ENCODE results near the gene NEO1.

The NEO1 gene

GRCh38 chr15:73033611-73034010 is 18.7 kb upstream of the NEO1 start:
- DNase-seq = no peak

DNA sequence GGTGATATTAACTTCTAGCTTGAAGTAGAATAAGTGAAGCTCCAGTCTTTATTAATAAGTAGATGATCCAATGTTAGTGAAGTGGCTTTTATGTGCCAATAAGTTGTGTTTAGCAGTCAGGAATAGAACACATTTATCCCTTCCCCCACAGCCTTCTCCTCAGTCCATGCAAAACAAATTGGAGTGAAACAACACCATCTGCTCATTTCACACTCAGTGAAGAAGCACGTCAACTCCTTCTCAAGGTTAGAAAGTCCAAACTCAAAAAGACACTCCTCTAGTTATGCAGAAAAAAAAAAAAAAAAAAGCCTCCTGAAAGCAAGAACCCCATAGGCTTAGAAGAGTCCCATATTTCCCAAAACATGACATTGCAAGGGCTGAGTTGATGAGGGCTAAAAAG is 18.0 kb upstream of the NEO1 start:
- no peak for DNase-seq

DNA sequence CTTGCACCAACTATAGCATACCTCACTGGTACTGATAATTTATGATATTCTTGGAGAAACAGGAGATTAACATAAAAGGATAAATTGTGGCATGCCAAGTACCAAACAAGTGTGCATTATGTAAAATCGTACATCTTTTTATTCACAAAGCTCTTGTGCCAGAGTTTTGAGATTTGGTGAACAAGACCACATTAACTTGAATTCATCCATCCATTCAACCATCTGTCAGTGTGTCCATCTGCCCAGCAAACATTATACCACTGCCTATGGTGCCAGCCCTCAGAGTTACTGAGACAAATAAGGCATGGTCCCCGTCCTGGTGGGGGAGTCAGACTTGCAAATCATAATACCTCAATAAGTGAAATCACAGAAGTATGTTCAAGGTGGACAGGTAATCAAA is 17.0 kb upstream of the NEO1 start:
- DNase-seq = no peak

DNA sequence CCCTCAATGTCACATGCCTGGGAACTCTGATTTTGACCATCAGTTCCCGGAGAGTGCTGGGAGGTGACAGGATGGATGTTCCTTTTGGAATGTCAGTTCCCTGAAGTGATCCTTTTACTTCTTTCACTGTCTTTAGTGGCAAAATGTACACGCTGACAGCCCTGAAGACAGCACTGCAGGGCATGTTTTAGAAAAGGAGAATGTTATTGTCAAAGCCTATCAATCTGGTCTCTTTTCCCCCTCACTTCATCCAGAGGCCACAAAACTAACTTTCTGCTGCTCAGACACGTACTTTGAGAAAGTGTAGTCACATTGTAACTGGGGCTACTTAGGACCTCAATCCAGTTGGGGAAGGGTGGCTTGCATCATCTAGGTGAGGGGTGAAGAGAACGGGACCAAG is 14.0 kb upstream of the NEO1 start:
- DNase-seq = no peak

- no peak for DNase-seq
Measured at GRCh38 chr15:73046073-73046472, 6.2 kb upstream of the NEO1 start.

DNA sequence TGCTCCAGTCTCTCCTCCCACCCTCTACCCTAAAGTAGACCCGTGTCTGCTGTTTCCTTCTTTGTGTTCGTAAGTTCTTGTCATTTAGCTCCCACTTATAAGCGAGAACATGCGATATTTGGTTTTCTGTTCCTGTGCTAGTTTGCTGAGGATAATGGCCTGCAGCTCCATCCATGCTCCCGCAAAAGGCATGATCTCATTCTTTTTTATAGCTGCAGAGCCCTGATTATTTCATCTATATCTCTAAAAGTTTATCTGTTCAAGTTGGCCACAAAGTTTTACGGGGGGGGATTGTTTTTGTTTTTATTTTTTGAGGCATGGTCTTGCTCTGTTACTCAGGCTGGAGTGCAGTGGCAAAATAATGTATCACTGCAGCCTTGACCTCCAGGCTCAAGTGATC is 4.4 kb upstream of the NEO1 start:
- no peak for DNase-seq

- DNase-seq = no peak
Measured at GRCh38 chr15:73048624-73049295, 3.5 kb upstream of the NEO1 start.

GRCh38 chr15:73049564-73050215 is 2.6 kb upstream of the NEO1 start:
- no peak for DNase-seq

DNA sequence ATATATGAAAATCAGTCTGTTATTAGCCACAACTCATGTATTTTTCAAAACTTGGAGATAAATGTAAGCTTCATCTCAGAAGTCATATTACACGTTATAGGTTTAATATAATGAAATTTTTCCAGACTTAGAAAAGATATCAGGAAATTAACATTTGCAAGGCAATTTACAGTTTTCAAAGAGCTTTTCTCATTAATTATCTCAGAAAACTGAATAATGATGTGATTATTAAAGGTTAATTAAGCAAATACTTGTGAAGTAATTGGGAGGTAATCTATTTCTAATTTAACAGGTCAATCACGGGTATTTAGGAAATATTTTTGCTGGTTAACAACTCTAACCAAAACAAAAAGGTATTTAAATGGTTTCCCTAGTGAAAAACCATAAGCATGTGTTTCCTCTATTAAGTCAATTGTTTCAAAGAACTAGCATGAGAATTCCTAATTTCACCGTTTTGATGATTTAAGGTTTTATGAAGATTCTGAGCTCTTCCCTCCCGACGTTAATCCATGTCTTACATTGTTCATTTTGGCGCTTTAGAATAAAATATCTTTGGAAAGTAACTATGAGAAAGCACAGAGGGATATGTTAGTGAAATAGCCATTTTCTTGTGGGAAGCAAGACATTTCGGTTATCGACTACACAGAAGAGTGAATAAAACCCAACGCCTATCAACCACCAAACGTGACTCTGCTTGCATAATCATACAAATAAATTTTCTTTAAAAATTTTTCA is 1.5 kb upstream of the NEO1 start:
- no peak for DNase-seq

DNA sequence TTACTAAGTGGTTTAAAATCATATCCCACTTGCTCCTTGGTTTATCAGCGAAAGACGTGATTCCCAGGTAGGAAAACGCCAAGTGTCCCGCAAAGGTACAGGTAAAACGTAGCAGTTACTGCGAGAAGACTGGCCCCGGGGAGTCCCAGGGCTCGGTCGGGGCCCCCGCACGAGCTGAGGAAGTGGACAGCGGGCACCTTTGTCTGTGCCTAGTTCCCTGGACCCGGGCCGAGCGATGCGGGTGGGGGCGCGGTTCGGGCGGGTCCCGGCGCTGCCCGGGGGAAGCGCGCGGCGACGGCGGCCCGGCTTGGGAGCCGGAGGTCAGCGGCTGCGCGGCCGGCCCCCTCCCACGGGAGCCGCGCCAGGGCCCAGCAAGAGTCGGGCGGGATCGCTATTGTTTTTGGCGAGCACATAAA is 864 bp upstream of the NEO1 start:
- no peak for DNase-seq

DNA sequence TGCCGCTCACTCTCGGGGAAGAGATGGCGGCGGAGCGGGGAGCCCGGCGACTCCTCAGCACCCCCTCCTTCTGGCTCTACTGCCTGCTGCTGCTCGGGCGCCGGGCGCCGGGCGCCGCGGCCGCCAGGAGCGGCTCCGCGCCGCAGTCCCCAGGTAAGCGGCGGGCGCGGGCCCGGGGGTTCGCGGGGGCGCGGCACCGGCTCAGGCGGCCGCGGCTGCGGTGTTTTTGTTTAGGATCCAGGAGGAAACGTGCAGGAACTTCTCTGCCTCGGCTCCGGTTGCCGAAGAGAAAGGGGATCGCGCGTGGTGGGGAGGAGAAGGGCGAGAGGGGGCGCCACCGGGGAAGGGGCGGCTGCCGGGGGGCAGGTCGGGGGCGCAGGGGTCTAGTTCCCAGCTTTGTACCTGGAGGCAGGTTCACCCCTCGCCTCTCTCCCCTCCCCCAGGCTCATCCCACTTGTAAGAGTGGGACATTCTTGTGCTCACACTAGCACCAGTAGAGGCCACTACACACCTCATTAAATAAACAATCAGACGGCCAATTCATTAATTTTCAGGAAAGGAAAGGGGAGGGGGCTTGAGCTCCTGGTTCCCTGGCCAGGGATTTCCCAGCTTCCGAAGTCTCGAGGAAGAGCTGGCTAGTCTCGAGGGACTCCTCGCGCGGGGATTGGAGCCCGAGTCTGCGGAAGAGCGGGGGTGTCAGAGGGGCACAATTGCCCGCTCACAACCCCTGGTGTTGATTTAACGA is 562 bp downstream of the NEO1 start:
- DNase-seq = peak; percentile 27

DNA sequence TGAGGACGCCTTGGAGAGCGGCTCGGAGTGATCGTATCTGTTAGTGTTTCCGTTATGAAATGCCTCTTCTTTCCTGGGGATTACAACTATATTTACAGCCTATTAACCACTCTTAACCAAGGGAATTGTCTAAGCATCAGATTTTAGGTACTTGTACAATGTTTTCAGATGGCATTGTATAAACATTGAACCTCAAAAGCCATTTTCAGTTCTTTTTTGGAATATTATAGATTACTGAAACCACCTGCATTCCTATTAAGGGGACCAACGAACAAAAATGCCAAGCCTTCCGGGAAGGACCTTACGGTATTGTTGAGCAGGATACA is 1.1 kb downstream of the NEO1 start:
- DNase-seq = no peak

- no peak for DNase-seq
Measured at GRCh38 chr15:73054417-73054953, 2.2 kb downstream of the NEO1 start.

GRCh38 chr15:73056460-73056859 is 4.2 kb downstream of the NEO1 start:
- DNase-seq = no peak

GRCh38 chr15:73058437-73058836 is 6.2 kb downstream of the NEO1 start:
- DNase-seq = no peak

DNA sequence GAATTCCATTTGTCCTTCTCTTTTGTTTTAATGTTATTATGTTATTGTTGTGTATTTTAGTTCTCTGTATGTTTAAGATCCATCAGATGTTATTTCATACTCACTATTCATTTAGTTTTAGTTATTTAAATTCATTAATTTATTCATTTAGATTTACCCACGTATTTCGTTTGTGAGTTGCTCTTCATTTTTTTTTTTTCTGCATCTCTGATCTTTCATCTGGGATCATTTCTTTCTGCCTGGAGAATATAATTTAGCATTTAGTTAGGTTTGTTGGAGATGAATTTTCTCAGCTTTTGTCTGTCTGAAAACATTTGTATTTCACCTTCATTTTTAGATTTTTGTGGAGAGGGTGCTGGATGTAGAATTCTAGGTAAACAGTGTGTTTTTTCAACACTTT is 12.9 kb downstream of the NEO1 start:
- no peak for DNase-seq

DNA sequence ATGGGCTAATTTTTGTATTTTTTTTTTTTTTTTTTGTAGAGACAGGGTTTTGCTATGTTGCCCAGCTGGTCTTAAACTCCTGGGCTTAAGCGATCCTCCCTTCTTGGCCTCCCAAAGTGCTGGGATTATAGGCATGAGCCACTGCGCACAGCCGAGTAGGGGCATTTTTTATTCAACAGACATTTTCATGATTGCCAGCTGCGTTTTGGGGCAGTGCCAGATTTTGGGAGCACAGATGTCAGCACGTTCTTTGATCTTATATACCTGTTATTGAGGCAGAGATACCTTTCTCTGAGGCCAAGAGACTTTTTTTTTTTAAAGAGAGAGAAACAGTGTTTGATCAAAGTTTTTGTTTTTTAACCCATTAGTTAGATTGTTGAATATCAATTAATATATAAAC is 16.8 kb downstream of the NEO1 start:
- no peak for DNase-seq

DNA sequence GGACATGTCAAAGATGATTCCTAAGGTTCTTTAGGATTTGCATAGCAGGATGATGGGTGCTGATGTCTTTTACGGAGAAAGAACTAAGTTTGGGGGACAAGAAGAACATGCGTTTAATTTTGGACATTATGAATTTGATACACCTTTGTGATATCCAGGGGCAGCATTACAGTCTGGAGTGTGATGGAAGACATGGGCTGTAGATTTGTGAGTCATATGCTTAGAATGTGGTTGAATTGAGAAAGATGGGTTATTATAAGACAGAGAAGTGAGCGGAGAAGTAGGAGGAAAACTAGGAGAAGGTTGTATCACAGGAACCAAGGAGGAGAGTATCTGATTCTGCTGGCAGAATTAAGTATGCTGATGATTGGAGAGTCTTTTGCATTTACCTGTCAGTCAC is 20.6 kb downstream of the NEO1 start:
- no peak for DNase-seq

GRCh38 chr15:73074241-73074640 is 22.0 kb downstream of the NEO1 start:
- DNase-seq = no peak

- no peak for DNase-seq
Measured at GRCh38 chr15:73075160-73075859, 23.0 kb downstream of the NEO1 start.

- no peak for DNase-seq
Measured at GRCh38 chr15:73078291-73078690, 26.0 kb downstream of the NEO1 start.

GRCh38 chr15:73078722-73079121 is 26.5 kb downstream of the NEO1 start:
- DNase-seq = no peak

DNA sequence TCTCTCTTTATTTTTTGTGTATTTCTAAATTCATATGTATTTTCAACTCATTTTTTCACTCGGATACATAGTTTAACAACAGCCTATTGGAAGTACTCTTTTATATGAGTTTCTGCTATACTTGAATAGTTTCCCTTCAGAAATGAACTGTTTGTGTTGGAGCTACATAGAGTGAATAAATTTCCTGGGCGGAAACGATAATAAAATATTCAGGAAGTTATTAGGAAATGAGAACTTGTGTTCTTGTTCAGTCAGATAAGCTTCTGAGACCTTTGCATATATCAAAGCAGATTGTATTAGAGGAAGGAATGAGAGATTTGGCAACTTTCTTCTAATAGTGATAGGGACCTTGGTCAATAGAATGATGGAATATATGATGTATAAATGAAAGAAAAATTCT is 27.3 kb downstream of the NEO1 start:
- DNase-seq = no peak

All from activated naive CD4-positive, alpha-beta T cell treated with Interleukin-2 at 50 U/mL for 16 hours (primary cell).